Right atrium auricular region (tissue), 2 donors: ENCODE results near the gene ASB1. TPM values are rescaled to one million over a fixed set of nuclear protein-coding genes. Genes with fewer than 3 reads are reported as not detected.

Experiments used
- DNase-seq: peaks from one replicate; pipeline ENCODE4 v3.0.0-alpha.2; 2019; ENCODE audit warnings: low spot score
- H3K27ac ChIP-seq, 2 donors: fragments of 200-600 bp; sonication (generic); 1 replicate in 1 of 2; 2 replicates in 1 of 2; pipeline ENCODE4 v1.5.1; 2016 to 2019
- H3K27me3 ChIP-seq, 2 donors: fragments of 200-600 bp; sonication (generic); one replicate each; pipeline versions ENCODE4 v1.5.1 to v1.6.0; 2017 to 2019
- H3K36me3 ChIP-seq: fragments of 200-600 bp; sonication (generic); one replicate; pipeline ENCODE4 v1.5.1; 2016
- H3K4me1 ChIP-seq, 2 donors: fragments of 200-600 bp; sonication (generic); one replicate each; pipeline versions ENCODE4 v1.5.1 to v1.6.0; 2017 to 2019
- H3K4me3 ChIP-seq, 2 donors: fragments of 200-600 bp; sonication (generic); 1 replicate in 1 of 2; 2 replicates in 1 of 2; pipeline ENCODE4 v1.5.1; 2017 to 2019; ENCODE audit warnings: mild to moderate bottlenecking in 1 of 2, moderate library complexity in 1 of 2
- H3K9me3 ChIP-seq, 2 donors: fragments of 200-600 bp; sonication (generic); one replicate each; pipeline ENCODE4 v1.5.1; 2019
- CTCF ChIP-seq, 2 donors: fragments of 200-600 bp; sonication (generic); IDR thresholded peaks; one replicate each; pipeline ENCODE4 v1.5.1; 2019; ENCODE audit warnings: antibody characterized with exemption in 2 of 2
- total RNA-seq, 2 donors: library from RNA; depleted of rRNA; stranded (reverse); fragments of >200 nt; gene quantifications; one replicate each; pipeline ENCODE4 v1.1.0, GENCODE V29; 2016

Gene ASB1
- total RNA-seq, result 10 to 100 TPM; 32.3 to 43.6 TPM

- peak within 1 kb of the TSS; percentile 69 to 81 for H3K4me3 ChIP-seq
- peaks cover 7% of the 10 kb centered on the region for H3K36me3 ChIP-seq
- H3K9me3 ChIP-seq, result peaks cover 0 to 6% of the 10 kb centered on the region in 2 donors
- H3K27ac ChIP-seq, result peak within 1 kb of the TSS; percentile 87 to 90
- no peak for TF ChIP-seq CTCF (IDR thresholded peaks at IDR 0.05)
- peak; percentile 72 for DNase-seq
- H3K27me3 ChIP-seq, result no peaks in the 10 kb centered on the region
- H3K4me1 ChIP-seq, result peaks cover 0 to 26% of the 10 kb centered on the region in 2 donors
These were observed at the start of gene ASB1 for GRCh38 chr2:238426568-238427434. Gene ASB1 (plus strand): TSS chr2:238426927. CDS start chr2:238427071, 144 bp downstream.

GRCh38 chr2:238378230-238379095 is 48.3 kb upstream of the ASB1 start:
- no peaks in the 10 kb centered on the region for H3K27me3 ChIP-seq
- H3K4me1 ChIP-seq, result peaks cover 0 to 34% of the 10 kb centered on the region in 2 donors
- peak overlapping the region; percentile 59 to 84 for H3K27ac ChIP-seq
- no peak overlapping the region for H3K4me3 ChIP-seq
- DNase-seq, result no peak
- no peak for TF ChIP-seq CTCF (IDR thresholded peaks at IDR 0.05)
- H3K9me3 ChIP-seq, result no peaks in the 10 kb centered on the region
- H3K36me3 ChIP-seq, result no peaks in the 10 kb centered on the region

GRCh38 chr2:238379096-238379810 is 47.5 kb upstream of the ASB1 start:
- Histone ChIP-seq H3K4me3 (no peak overlapping the region), H3K27me3 (no peaks in the 10 kb centered on the region), H3K9me3 (no peaks in the 10 kb centered on the region), H3K27ac (peak overlapping the region; percentile 59 to 84), H3K36me3 (no peaks in the 10 kb centered on the region), H3K4me1 (peaks cover 0 to 34% of the 10 kb centered on the region in 2 donors)
- TF ChIP-seq CTCF (IDR thresholded peaks at IDR 0.05), result no peak
- DNase-seq, result no peak

GRCh38 chr2:238380336-238380735 is 46.4 kb upstream of the ASB1 start:
- Histone ChIP-seq H3K4me3 (no peak overlapping the region), H3K27ac (peak overlapping the region in 1 of 2 donors; percentile 84), H3K4me1 (peaks cover 0 to 34% of the 10 kb centered on the region in 2 donors), H3K36me3 (no peaks in the 10 kb centered on the region), H3K9me3 (no peaks in the 10 kb centered on the region), H3K27me3 (no peaks in the 10 kb centered on the region)
- no peak for DNase-seq
- TF ChIP-seq CTCF (IDR thresholded peaks at IDR 0.05), result no peak

- Histone ChIP-seq H3K36me3 (no peaks in the 10 kb centered on the region), H3K4me1 (peaks cover 0 to 34% of the 10 kb centered on the region in 2 donors), H3K9me3 (no peaks in the 10 kb centered on the region), H3K4me3 (no peak overlapping the region), H3K27me3 (no peaks in the 10 kb centered on the region), H3K27ac (no peak overlapping the region)
- TF ChIP-seq CTCF (IDR thresholded peaks at IDR 0.05), result no peak
- DNase-seq, result no peak
These were observed 45.9 kb upstream of the ASB1 start for GRCh38 chr2:238380785-238381184.
